Astrocyte (in vitro differentiated cells and primary cell): ENCODE results near the gene CDKAL1. TPM values are rescaled to one million over a fixed set of nuclear protein-coding genes. Genes with fewer than 3 reads are reported as not detected.
A peak's percentile ranks its signal among the peaks of the same experiment; 100 is the strongest.
"Not testable (repeated sequence)": the region's sequence is repeated elsewhere in the genome, so short reads cannot be mapped to it uniquely, and the experiment has no call there.

ENCODE experiments used
- DNase-seq: peaks from one replicate; pipeline ENCODE4 v3.0.0-alpha.2; 2010; ENCODE audit warnings: low read depth
- FAIRE-seq: peaks from 2 replicates; lab custom pipeline; 2011; peaks lifted over from hg19 to GRCh38; lab: Jason Lieb, UNC
- H2AFZ ChIP-seq: 2 replicates; pipeline ENCODE4 v1.6.0; 2012; ENCODE audit warnings: low read depth, low read length, inconsistent platforms
- H3K27ac ChIP-seq: 2 replicates; pipeline ENCODE4 v1.5.1; 2011; ENCODE audit warnings: low read depth, low read length, inconsistent platforms
- H3K27me3 ChIP-seq: 2 replicates; pipeline ENCODE4 v1.6.0; 2011; ENCODE audit warnings: low read length, inconsistent platforms; ENCODE audit not compliant: insufficient read depth
- H3K36me3 ChIP-seq: 2 replicates; pipeline ENCODE4 v1.5.1; 2011; ENCODE audit warnings: low read length, inconsistent platforms; ENCODE audit not compliant: insufficient read depth
- H3K4me1 ChIP-seq: 2 replicates; pipeline ENCODE4 v1.5.1; 2011; ENCODE audit warnings: low read length, inconsistent platforms; ENCODE audit not compliant: insufficient read depth
- H3K4me2 ChIP-seq: 2 replicates; pipeline ENCODE4 v1.6.0; 2012; ENCODE audit warnings: low read length, inconsistent platforms
- H3K4me3 ChIP-seq: 2 replicates; pipeline ENCODE4 v1.5.1; 2011; ENCODE audit warnings: low read depth, mild to moderate bottlenecking, low read length, inconsistent platforms; ENCODE audit not compliant: insufficient read depth
- H3K79me2 ChIP-seq: 2 replicates; pipeline ENCODE4 v1.6.0; 2012; ENCODE audit warnings: mild to moderate bottlenecking, low read length, inconsistent platforms; ENCODE audit not compliant: insufficient read depth
- H3K9ac ChIP-seq: 2 replicates; pipeline ENCODE4 v1.6.0; 2012; ENCODE audit warnings: mild to moderate bottlenecking, low read length, inconsistent platforms
- H3K9me3 ChIP-seq: 2 replicates; pipeline ENCODE4 v1.5.1; 2012; ENCODE audit warnings: low read depth, mild to moderate bottlenecking, low read length, inconsistent platforms; ENCODE audit not compliant: insufficient read depth
- H4K20me1 ChIP-seq: 2 replicates; pipeline ENCODE4 v1.6.0; 2012; ENCODE audit warnings: low read length, inconsistent platforms; ENCODE audit not compliant: insufficient read depth
- H3K27ac Mint-ChIP-seq: one replicate; pipeline ENCODE4 v1.8.0; 2021; ENCODE audit warnings: mild to moderate bottlenecking, mixed read lengths; ENCODE audit not compliant: unreplicated experiment
- H3K27me3 Mint-ChIP-seq: one replicate; pipeline ENCODE4 v1.8.0; 2021; ENCODE audit warnings: low read depth, mixed read lengths; ENCODE audit not compliant: unreplicated experiment
- H3K36me3 Mint-ChIP-seq: one replicate; pipeline ENCODE4 v1.8.0; 2021; ENCODE audit warnings: low read depth, mixed read lengths; ENCODE audit not compliant: unreplicated experiment
- H3K4me1 Mint-ChIP-seq: one replicate; pipeline ENCODE4 v1.8.0; 2021; ENCODE audit warnings: low read depth, mixed read lengths; ENCODE audit not compliant: unreplicated experiment
- H3K4me3 Mint-ChIP-seq: one replicate; pipeline ENCODE4 v1.8.0; 2021; ENCODE audit warnings: mild to moderate bottlenecking, moderate library complexity, mixed read lengths; ENCODE audit not compliant: unreplicated experiment
- H3K9me3 Mint-ChIP-seq: one replicate; pipeline ENCODE4 v1.8.0; 2021; ENCODE audit warnings: mild to moderate bottlenecking, mixed read lengths; ENCODE audit not compliant: unreplicated experiment
- CTCF ChIP-seq: IDR thresholded peaks from 2 replicates; pipeline ENCODE4 v1.5.1; 2011; ENCODE audit warnings: low read depth, mild to moderate bottlenecking, inconsistent platforms, low read length, moderate library complexity; ENCODE audit not compliant: insufficient read depth
- EZH2 ChIP-seq: IDR thresholded peaks from 2 replicates; pipeline ENCODE4 v1.6.1; 2012; ENCODE audit warnings: mild to moderate bottlenecking, low read length, inconsistent platforms; ENCODE audit not compliant: insufficient read depth
- total RNA-seq: library from RNA; stranded (reverse); gene quantifications from 2 replicates; pipeline ENCODE4 v1.2.1, GENCODE V29; 2021

CDKAL1 gene
- total RNA-seq, 1 donor from 2014 or later: 13.7 TPM

GRCh38 chr6:20751293-20751935 is 217.2 kb downstream of the CDKAL1 start:
- no peak overlapping the region for H3K27ac Mint-ChIP-seq
- no peaks in the 10 kb centered on the region for H3K36me3 ChIP-seq
- DNase-seq (no peak), FAIRE-seq (peak; percentile 9)
- no peak overlapping the region for H3K4me2 ChIP-seq
- H3K4me3 ChIP-seq: no peak overlapping the region
- no peaks in the 10 kb centered on the region for H3K27me3 ChIP-seq
- H4K20me1 ChIP-seq: no peaks in the 10 kb centered on the region
- H3K27me3 Mint-ChIP-seq: no peaks in the 10 kb centered on the region
- H3K4me3 Mint-ChIP-seq: no peak overlapping the region
- no peaks in the 10 kb centered on the region for H3K79me2 ChIP-seq
- peaks cover 2% of the 10 kb centered on the region for H3K9me3 Mint-ChIP-seq
- H2AFZ ChIP-seq: no peak overlapping the region
- no peak overlapping the region for H3K9ac ChIP-seq
- TF ChIP-seq EZH2: no peak
- no peak for TF ChIP-seq CTCF
- no peaks in the 10 kb centered on the region for H3K9me3 ChIP-seq
- H3K36me3 Mint-ChIP-seq: peaks cover 2% of the 10 kb centered on the region
- H3K4me1 Mint-ChIP-seq: peaks cover 13% of the 10 kb centered on the region
- H3K27ac ChIP-seq: no peak overlapping the region
- H3K4me1 ChIP-seq: no peaks in the 10 kb centered on the region

GRCh38 chr6:20755631-20756030 is 221.4 kb downstream of the CDKAL1 start:
- no peak overlapping the region for H3K4me2 ChIP-seq
- no peak overlapping the region for H2AFZ ChIP-seq
- no peak overlapping the region for H3K27ac Mint-ChIP-seq
- no peak overlapping the region for H3K27ac ChIP-seq
- H3K27me3 Mint-ChIP-seq: no peaks in the 10 kb centered on the region
- no peak for TF ChIP-seq CTCF
- no peak for TF ChIP-seq EZH2
- no peaks in the 10 kb centered on the region for H3K36me3 Mint-ChIP-seq
- H3K4me3 ChIP-seq: no peak overlapping the region
- no peak for FAIRE-seq
- H3K4me3 Mint-ChIP-seq: no peak overlapping the region
- peaks cover 3% of the 10 kb centered on the region for H3K4me1 ChIP-seq
- no peaks in the 10 kb centered on the region for H3K36me3 ChIP-seq
- no peaks in the 10 kb centered on the region for H4K20me1 ChIP-seq
- H3K79me2 ChIP-seq: no peaks in the 10 kb centered on the region
- no peak overlapping the region for H3K9ac ChIP-seq
- peaks cover 3% of the 10 kb centered on the region for H3K4me1 Mint-ChIP-seq
- DNase-seq: no peak
- peaks cover 2% of the 10 kb centered on the region for H3K9me3 Mint-ChIP-seq
- no peaks in the 10 kb centered on the region for H3K27me3 ChIP-seq
- no peaks in the 10 kb centered on the region for H3K9me3 ChIP-seq

- not testable (repeated sequence) for H2AFZ ChIP-seq, H3K36me3 Mint-ChIP-seq, H3K79me2 ChIP-seq, H3K9me3 ChIP-seq, H3K36me3 ChIP-seq, H3K9me3 Mint-ChIP-seq, H3K9ac ChIP-seq, H3K27ac ChIP-seq, H3K4me1 Mint-ChIP-seq, H3K27me3 Mint-ChIP-seq, H3K4me3 ChIP-seq, H3K4me2 ChIP-seq, H4K20me1 ChIP-seq, FAIRE-seq, H3K27ac Mint-ChIP-seq, DNase-seq, H3K4me1 ChIP-seq, H3K27me3 ChIP-seq, H3K4me3 Mint-ChIP-seq
Measured at GRCh38 chr6:20756584-20757147, 222.4 kb downstream of the CDKAL1 start.
